MCF 10A (cell line): ENCODE measurements around the gene PTOV1. TPM values are rescaled to one million over a fixed set of nuclear protein-coding genes. Genes with fewer than 3 reads are reported as not detected.

Experiments
- BruUV-seq: library from RNA; stranded (reverse); fragments of 400-500 nt; replicated peaks from 2 replicates; lab custom pipeline; 2021; lab: Mats Ljungman, UMichigan
- CTCF ChIA-PET: fragments of 300-600 bp; sonication (Branson Sonifier 250); formaldehyde crosslinking; extraction: SDS; loops from one replicate; lab custom pipeline; 2021; ENCODE audit warnings: antibody characterized with exemption, inconsistent platforms; lab: Yijun Ruan, JAX
- POLR2A ChIA-PET: fragments of 300-600, 350-650 bp; sonication (Branson Sonifier 250); formaldehyde crosslinking; extraction: SDS; loops from one replicate; lab custom pipeline; 2020; ENCODE audit warnings: antibody characterized with exemption, inconsistent platforms; lab: Yijun Ruan, JAX
- DNase-seq: peaks from one replicate; pipeline ENCODE4 v3.0.0-alpha.2; 2018; ENCODE audit not compliant: unreplicated experiment
- H3K27ac Mint-ChIP-seq: one replicate; pipeline ENCODE4 v1.8.0; 2022; ENCODE audit warnings: mild to moderate bottlenecking, low read depth, mixed read lengths; ENCODE audit not compliant: unreplicated experiment
- H3K27me3 Mint-ChIP-seq: one replicate; pipeline ENCODE4 v1.8.0; 2022; ENCODE audit warnings: mixed read lengths; ENCODE audit not compliant: insufficient read depth, unreplicated experiment
- H3K36me3 Mint-ChIP-seq: one replicate; pipeline ENCODE4 v1.8.0; 2022; ENCODE audit warnings: mild to moderate bottlenecking, moderate library complexity, mixed read lengths; ENCODE audit not compliant: insufficient read depth, unreplicated experiment
- H3K4me1 Mint-ChIP-seq: one replicate; pipeline ENCODE4 v1.8.0; 2022; ENCODE audit warnings: mixed read lengths; ENCODE audit not compliant: insufficient read depth, unreplicated experiment
- H3K4me3 Mint-ChIP-seq: one replicate; pipeline ENCODE4 v1.8.0; 2022; ENCODE audit warnings: mild to moderate bottlenecking, moderate library complexity, mixed read lengths; ENCODE audit not compliant: unreplicated experiment
- H3K9me3 Mint-ChIP-seq: one replicate; pipeline ENCODE4 v1.8.0; 2022; ENCODE audit warnings: mixed read lengths; ENCODE audit not compliant: unreplicated experiment
- CTCF ChIP-seq: fragments of 200-600 bp; IDR thresholded peaks from one replicate; pipeline ENCODE4 v1.8.0; 2022; ENCODE audit warnings: antibody characterized with exemption, mild to moderate bottlenecking; ENCODE audit not compliant: unreplicated experiment
- intact Hi-C: fragments of 100-400 bp; cut with micrococcal nuclease; formaldehyde crosslinking; loops from 2 replicates; pipeline ENCODE4 v1.14.1; 2022
- total RNA-seq: library from RNA; stranded (reverse); gene quantifications from 2 replicates; pipeline ENCODE4 v1.2.3, GENCODE V29; 2022

Gene PTOV1
- total RNA-seq, 1 experiment from 2014 or later: 78.8 TPM

- BruUV-seq: TSS peak; percentile 36
- POLR2A ChIA-PET: interaction anchor here (0.6 to 2.9 kb wide), 14 partner anchors 9 to 325 kb away, joined by 3 to 32 read pairs (median 4); partner anchors contain the start of genes AKT1S1, AP2A1, NOSIP and PRRG2
- Mint-ChIP-seq H3K4me1 (peaks cover 9% of the 10 kb centered on the region), H3K9me3 (no peaks in the 10 kb centered on the region), H3K36me3 (peaks cover 18% of the 10 kb centered on the region), H3K4me3 (peak within 1 kb of the TSS; percentile 92), H3K27me3 (no peaks in the 10 kb centered on the region), H3K27ac (peak within 1 kb of the TSS; percentile 99)
- TF ChIP-seq CTCF: no peak
- intact Hi-C loops: loop anchor here (1.0 kb wide), 2 partner anchors 37 to 47 kb away; no protein-coding TSS in a partner anchor
- DNase-seq: peak; percentile 97
- CTCF ChIA-PET: interaction anchor here (0.6 kb wide), 2 partner anchors 129 to 710 kb away, joined by 3 read pairs; no protein-coding TSS in a partner anchor
These were observed 37.7 kb upstream of the PTOV1 start, which contains the start of gene FUZ for GRCh38 chr19:49812997-49813861. FUZ (minus strand) TSS chr19:49813292; CDS start chr19:49813106, 186 bp downstream.

- Mint-ChIP-seq H3K27me3 (no peaks in the 10 kb centered on the region), H3K9me3 (no peaks in the 10 kb centered on the region), H3K36me3 (peaks cover 17% of the 10 kb centered on the region), H3K4me3 (peak overlapping the region; percentile 92), H3K27ac (peak overlapping the region; percentile 99), H3K4me1 (peaks cover 10% of the 10 kb centered on the region)
- intact Hi-C loops: no loop called here
- ChIA-PET CTCF (no interaction called here), POLR2A (interaction anchor here (0.6 to 2.9 kb wide), 10 partner anchors 10 to 138 kb away, joined by 3 to 32 read pairs (median 6); partner anchors contain the start of genes AKT1S1, AP2A1, PTOV1 and TBC1D17)
- BruUV-seq: no TSS peak
- no peak for DNase-seq
- TF ChIP-seq CTCF: no peak
These were observed 36.9 kb upstream of the PTOV1 start for GRCh38 chr19:49814010-49814409.

GRCh38 chr19:49816590-49816989 lies 34.4 kb upstream of the PTOV1 start:
- Mint-ChIP-seq H3K27me3 (no peaks in the 10 kb centered on the region), H3K4me1 (peaks cover 16% of the 10 kb centered on the region), H3K36me3 (peaks cover 18% of the 10 kb centered on the region), H3K9me3 (no peaks in the 10 kb centered on the region), H3K4me3 (peak overlapping the region; percentile 97), H3K27ac (peak overlapping the region; percentile 100)
- DNase-seq: no peak
- CTCF ChIA-PET: interaction anchor here (0.7 to 1.3 kb wide), 2 partner anchors 66 to 413 kb away, joined by 3 read pairs; no protein-coding TSS in a partner anchor
- BruUV-seq: no TSS peak
- POLR2A ChIA-PET: interaction anchor here (0.7 to 3.6 kb wide), 4 partner anchors 34 to 139 kb away, joined by 4 to 36 read pairs (median 12); partner anchors contain the start of genes AKT1S1, AP2A1, PRMT1 and PTOV1
- no peak for TF ChIP-seq CTCF
- intact Hi-C loops: loop anchor here (5.0 kb wide), 1 partner anchor 51 kb away; the partner anchor contains the start of gene PNKP
